AG04449 (cell line): ENCODE data around the gene GARIN1A.
"Not testable (repeated sequence)": the region's sequence is repeated elsewhere in the genome, so short reads cannot be mapped to it uniquely, and the experiment has no call there.

Source experiments
- CTCF ChIA-PET: fragments of 350-600 bp; formaldehyde crosslinking; extraction: SDS; loops from one replicate; lab custom pipeline; 2021; ENCODE audit warnings: antibody characterized with exemption; lab: Yijun Ruan, JAX
- POLR2A ChIA-PET: fragments of 400-600, 350-600 bp; formaldehyde crosslinking; extraction: SDS; loops from one replicate; lab custom pipeline; 2020; ENCODE audit warnings: antibody characterized with exemption, inconsistent platforms; lab: Yijun Ruan, JAX
- DNase-seq: peaks from one replicate; pipeline ENCODE4 v3.0.0-alpha.2; 2010; ENCODE audit warnings: low read depth, low spot score
- H3K4me3 ChIP-seq: 2 replicates; pipeline ENCODE4 v1.5.1; 2011; ENCODE audit warnings: low read depth, mild to moderate bottlenecking, control low read depth, low read length
- TF ChIP-seq, protein P1 (sequence below): IDR thresholded peaks from one replicate; pipeline ENCODE4 v1.5.1; 2011; ENCODE audit warnings: mild to moderate bottlenecking, moderate library complexity, low read length, control low read depth, inconsistent platforms; ENCODE audit not compliant: insufficient read depth; ENCODE audit errors: missing control alignments

Gene GARIN1A

GRCh38 chr7:128671992-128672391, at the start of gene GARIN1A:
GARIN1A (plus strand) TSS chr7:128672292; CDS start chr7:128672398, 106 bp downstream.
- H3K4me3 ChIP-seq = no peak within 1 kb of the TSS
- POLR2A ChIA-PET = interaction anchor here (0.6 kb wide), 1 partner anchor 10 kb away, joined by 3 read pairs; no protein-coding TSS in a partner anchor
- CTCF ChIA-PET = interaction anchor here (0.6 to 2.2 kb wide), 6 partner anchors 8 to 212 kb away, joined by 3 to 10 read pairs (median 4); no protein-coding TSS in a partner anchor
- TF ChIP-seq, protein P1, sequence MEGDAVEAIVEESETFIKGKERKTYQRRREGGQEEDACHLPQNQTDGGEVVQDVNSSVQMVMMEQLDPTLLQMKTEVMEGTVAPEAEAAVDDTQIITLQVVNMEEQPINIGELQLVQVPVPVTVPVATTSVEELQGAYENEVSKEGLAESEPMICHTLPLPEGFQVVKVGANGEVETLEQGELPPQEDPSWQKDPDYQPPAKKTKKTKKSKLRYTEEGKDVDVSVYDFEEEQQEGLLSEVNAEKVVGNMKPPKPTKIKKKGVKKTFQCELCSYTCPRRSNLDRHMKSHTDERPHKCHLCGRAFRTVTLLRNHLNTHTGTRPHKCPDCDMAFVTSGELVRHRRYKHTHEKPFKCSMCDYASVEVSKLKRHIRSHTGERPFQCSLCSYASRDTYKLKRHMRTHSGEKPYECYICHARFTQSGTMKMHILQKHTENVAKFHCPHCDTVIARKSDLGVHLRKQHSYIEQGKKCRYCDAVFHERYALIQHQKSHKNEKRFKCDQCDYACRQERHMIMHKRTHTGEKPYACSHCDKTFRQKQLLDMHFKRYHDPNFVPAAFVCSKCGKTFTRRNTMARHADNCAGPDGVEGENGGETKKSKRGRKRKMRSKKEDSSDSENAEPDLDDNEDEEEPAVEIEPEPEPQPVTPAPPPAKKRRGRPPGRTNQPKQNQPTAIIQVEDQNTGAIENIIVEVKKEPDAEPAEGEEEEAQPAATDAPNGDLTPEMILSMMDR = no peak
- no peak for DNase-seq

DNA sequence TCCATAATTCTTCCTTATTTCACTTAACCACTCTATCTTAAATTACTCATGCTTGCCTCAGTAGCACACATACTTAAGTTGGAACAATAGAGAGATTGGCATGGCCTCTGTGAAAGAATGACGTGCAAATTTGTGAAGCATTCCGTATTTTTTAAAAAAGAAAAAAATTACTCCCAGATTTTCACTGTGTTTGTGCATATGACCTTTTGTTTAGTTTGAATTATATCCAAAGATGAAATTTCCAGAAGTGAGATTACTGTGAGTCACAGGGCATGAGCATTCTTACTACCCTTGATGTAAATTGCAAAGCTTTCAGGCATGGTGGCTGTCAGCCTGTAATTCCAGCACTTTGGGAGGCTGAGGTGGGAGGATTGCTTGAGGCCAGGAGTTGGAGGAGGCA, 45.0 kb upstream of the GARIN1A start:
- H3K4me3 ChIP-seq, CTCF ChIA-PET, DNase-seq, POLR2A ChIA-PET: not testable (repeated sequence)

- POLR2A ChIA-PET, H3K4me3 ChIP-seq, DNase-seq, CTCF ChIA-PET: not testable (repeated sequence)
Measured at GRCh38 chr7:128633915-128634314, 38.2 kb upstream of the GARIN1A start.

DNA sequence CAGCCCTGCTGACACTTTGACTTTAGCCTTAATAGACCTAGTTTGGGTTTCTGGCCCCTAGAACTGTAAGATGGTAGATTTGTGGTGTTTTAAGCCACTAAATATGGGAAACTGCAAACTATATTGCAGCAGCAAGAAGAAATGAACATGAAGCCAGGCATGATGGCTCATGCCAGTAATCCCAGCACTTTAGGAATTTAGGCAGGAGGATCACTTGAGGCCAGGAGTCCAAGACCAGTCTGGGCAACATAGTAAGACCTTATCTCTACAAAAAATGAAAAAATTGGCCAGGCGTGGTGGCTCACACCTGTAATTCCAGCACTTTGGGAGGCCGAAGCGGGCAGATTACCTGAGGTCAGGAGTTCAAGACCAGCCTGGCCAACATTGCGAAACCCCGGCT, 26.9 kb upstream of the GARIN1A start:
- DNase-seq, POLR2A ChIA-PET, CTCF ChIA-PET, H3K4me3 ChIP-seq: not testable (repeated sequence)

- POLR2A ChIA-PET, DNase-seq, H3K4me3 ChIP-seq, CTCF ChIA-PET: not testable (repeated sequence)
Measured at GRCh38 chr7:128645844-128646243, 26.2 kb upstream of the GARIN1A start.

- CTCF ChIA-PET, H3K4me3 ChIP-seq, POLR2A ChIA-PET, DNase-seq: not testable (repeated sequence)
Measured at GRCh38 chr7:128646877-128647276, 25.2 kb upstream of the GARIN1A start.

- POLR2A ChIA-PET, DNase-seq, CTCF ChIA-PET, H3K4me3 ChIP-seq: not testable (repeated sequence)
Measured at GRCh38 chr7:128651096-128651495, 21.0 kb upstream of the GARIN1A start.

GRCh38 chr7:128652606-128653005, 19.5 kb upstream of the GARIN1A start:
- H3K4me3 ChIP-seq, POLR2A ChIA-PET, DNase-seq, CTCF ChIA-PET: not testable (repeated sequence)

GRCh38 chr7:128653197-128653596, 18.9 kb upstream of the GARIN1A start:
- DNase-seq, H3K4me3 ChIP-seq, POLR2A ChIA-PET, CTCF ChIA-PET: not testable (repeated sequence)

DNA sequence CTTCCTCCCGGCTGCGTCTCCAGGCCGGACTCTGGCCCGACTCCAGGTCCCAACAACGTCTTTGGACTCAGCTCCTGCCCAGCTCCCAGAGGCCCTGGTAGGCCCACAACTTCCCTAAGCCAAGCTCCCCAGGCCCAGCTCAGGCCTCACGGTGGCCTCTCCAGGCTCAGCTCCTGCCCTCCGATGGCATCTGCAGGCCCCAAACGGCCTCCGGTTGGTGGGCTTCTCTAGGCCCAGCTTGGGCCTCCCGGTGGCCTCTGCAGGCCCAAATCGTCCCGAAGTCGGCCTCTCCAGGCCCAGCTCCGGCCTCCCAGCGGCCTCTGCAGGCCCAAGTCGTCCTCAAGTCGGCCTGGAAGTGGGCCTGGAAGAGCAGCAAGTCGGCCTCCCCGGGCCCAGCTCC, 18.0 kb upstream of the GARIN1A start:
- H3K4me3 ChIP-seq, POLR2A ChIA-PET, DNase-seq: not testable (repeated sequence)
- CTCF ChIA-PET = interaction anchor here (1.2 kb wide), 1 partner anchor 13 kb away, joined by 3 read pairs; no protein-coding TSS in a partner anchor

DNA sequence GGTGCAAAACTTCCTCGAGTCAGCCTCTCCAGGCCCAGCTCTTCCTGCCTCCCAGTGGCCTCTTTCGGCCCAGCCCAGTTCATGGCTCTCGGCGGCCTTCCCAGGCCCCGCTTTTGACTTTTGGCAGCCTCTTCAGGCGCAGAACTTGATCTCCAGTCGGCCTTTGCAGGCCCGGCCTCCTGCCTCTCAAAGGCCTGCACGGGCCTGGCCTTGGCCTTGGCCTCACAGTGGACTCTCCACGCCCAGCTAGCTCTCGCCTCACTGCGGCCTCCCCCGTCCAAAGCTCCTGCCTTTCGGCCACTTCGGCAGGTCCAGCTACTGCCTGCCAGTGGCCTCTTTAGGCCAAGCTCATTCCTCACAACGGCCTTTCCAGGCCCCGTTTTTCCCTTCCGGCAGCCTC, 17.6 kb upstream of the GARIN1A start:
- H3K4me3 ChIP-seq, DNase-seq, POLR2A ChIA-PET: not testable (repeated sequence)
- CTCF ChIA-PET = interaction anchor here (1.2 kb wide), 1 partner anchor 13 kb away, joined by 3 read pairs; no protein-coding TSS in a partner anchor

DNA sequence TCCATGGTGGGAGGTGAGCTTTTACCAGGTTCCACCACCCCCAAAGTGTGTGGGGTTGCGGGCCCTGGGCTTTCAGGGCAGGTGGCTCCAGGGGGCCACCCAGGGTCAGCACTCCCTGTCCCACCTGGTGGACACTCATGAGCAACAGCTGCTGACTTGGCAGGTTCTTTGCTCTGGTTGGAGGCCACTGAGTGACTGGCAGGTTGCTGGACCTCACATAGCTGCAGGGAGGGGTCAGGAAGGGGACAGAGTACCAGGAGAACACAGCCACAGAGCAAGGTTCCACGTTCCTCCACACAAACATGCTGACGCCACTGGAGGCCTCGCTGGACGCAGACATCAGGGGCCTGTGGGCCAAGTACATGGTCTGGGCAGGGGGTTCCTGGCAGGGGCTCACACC, 13.7 kb upstream of the GARIN1A start:
- POLR2A ChIA-PET = interaction anchor here (0.6 kb wide), 1 partner anchor 205 kb away, joined by 3 read pairs; no protein-coding TSS in a partner anchor
- H3K4me3 ChIP-seq, CTCF ChIA-PET, DNase-seq: not testable (repeated sequence)
